Parathyroid adenoma (tissue), 2 donors: Measurements from ENCODE around the gene CACNA1C.

Source experiments
- H2AFZ ChIP-seq: fragments of 300-600 bp; sonication (generic); one replicate; pipeline ENCODE4 v1.7.0; 2017; ENCODE audit warnings: antibody characterized with exemption, mild to moderate bottlenecking
- H3K27ac ChIP-seq: fragments of 300-600 bp; sonication (generic); one replicate; pipeline ENCODE4 v1.7.0; 2017
- H3K27me3 ChIP-seq: fragments of 300-600 bp; sonication (generic); one replicate; pipeline ENCODE4 v1.7.0; 2017; ENCODE audit warnings: low read length; ENCODE audit not compliant: control insufficient read depth, insufficient read depth
- H3K36me3 ChIP-seq: fragments of 300-600 bp; sonication (generic); one replicate; pipeline ENCODE4 v1.7.0; 2017; ENCODE audit warnings: low read length; ENCODE audit not compliant: control insufficient read depth, insufficient read depth
- H3K4me1 ChIP-seq: fragments of 300-600 bp; sonication (generic); one replicate; pipeline ENCODE4 v1.7.0; 2017; ENCODE audit warnings: control low read depth
- H3K4me2 ChIP-seq: fragments of 300-600 bp; sonication (generic); one replicate; pipeline ENCODE4 v1.7.0; 2017; ENCODE audit warnings: low read length
- H3K4me3 ChIP-seq: fragments of 300-600 bp; sonication (generic); one replicate; pipeline ENCODE4 v1.7.0; 2017; ENCODE audit warnings: low read depth, low read length
- H3K79me2 ChIP-seq: fragments of 300-600 bp; sonication (generic); one replicate; pipeline ENCODE4 v1.7.0; 2017; ENCODE audit warnings: control low read depth
- H3K9ac ChIP-seq: fragments of 300-600 bp; sonication (generic); one replicate; pipeline ENCODE4 v1.7.0; 2017; ENCODE audit warnings: mild to moderate bottlenecking
- H3K9me3 ChIP-seq: fragments of 300-600 bp; sonication (generic); one replicate; pipeline ENCODE4 v1.7.0; 2017; ENCODE audit warnings: low read length; ENCODE audit not compliant: control insufficient read depth
- CTCF ChIP-seq: fragments of 300-600 bp; sonication (generic); IDR thresholded peaks from one replicate; pipeline ENCODE4 v1.7.0; 2017; ENCODE audit warnings: antibody characterized with exemption, mild to moderate bottlenecking
- donor health status: primary hyperparathyroidism.

The CACNA1C gene

GRCh38 chr12:2111826-2112225 lies 59.0 kb downstream of the CACNA1C start:
- Histone ChIP-seq H3K36me3 (peaks cover 2% of the 10 kb centered on the region), H3K4me1 (no peaks in the 10 kb centered on the region), H3K4me3 (no peak overlapping the region), H3K4me2 (no peak overlapping the region), H3K79me2 (no peaks in the 10 kb centered on the region), H3K9me3 (no peaks in the 10 kb centered on the region), H3K27ac (no peak overlapping the region), H3K27me3 (no peaks in the 10 kb centered on the region), H3K9ac (no peak overlapping the region), H2AFZ (no peak overlapping the region)
- TF ChIP-seq CTCF = no peak

GRCh38 chr12:2112401-2112800 lies 59.6 kb downstream of the CACNA1C start:
- Histone ChIP-seq H3K9me3 (no peaks in the 10 kb centered on the region), H3K27me3 (no peaks in the 10 kb centered on the region), H3K27ac (no peak overlapping the region), H3K36me3 (peaks cover 2% of the 10 kb centered on the region), H3K4me3 (no peak overlapping the region), H3K4me2 (no peak overlapping the region), H3K79me2 (no peaks in the 10 kb centered on the region), H3K9ac (no peak overlapping the region), H3K4me1 (no peaks in the 10 kb centered on the region), H2AFZ (no peak overlapping the region)
- TF ChIP-seq CTCF = no peak

- Histone ChIP-seq H3K4me1 (no peaks in the 10 kb centered on the region), H3K9ac (no peak overlapping the region), H3K4me2 (no peak overlapping the region), H3K9me3 (no peaks in the 10 kb centered on the region), H3K27me3 (no peaks in the 10 kb centered on the region), H3K4me3 (no peak overlapping the region), H3K79me2 (no peaks in the 10 kb centered on the region), H2AFZ (no peak overlapping the region), H3K27ac (no peak overlapping the region), H3K36me3 (peaks cover 2% of the 10 kb centered on the region)
- TF ChIP-seq CTCF = no peak
Measured at GRCh38 chr12:2113119-2113912, 60.5 kb downstream of the CACNA1C start.

- H3K36me3 ChIP-seq = peaks cover 2% of the 10 kb centered on the region
- H3K79me2 ChIP-seq = no peaks in the 10 kb centered on the region
- H3K27ac ChIP-seq = no peak overlapping the region
- no peak overlapping the region for H2AFZ ChIP-seq
- H3K4me1 ChIP-seq = no peaks in the 10 kb centered on the region
- no peak overlapping the region for H3K9ac ChIP-seq
- TF ChIP-seq CTCF = no peak
- no peaks in the 10 kb centered on the region for H3K9me3 ChIP-seq
- H3K4me3 ChIP-seq = no peak overlapping the region
- no peaks in the 10 kb centered on the region for H3K27me3 ChIP-seq
- no peak overlapping the region for H3K4me2 ChIP-seq
Measured at GRCh38 chr12:2114071-2114470, 61.3 kb downstream of the CACNA1C start.
